ENCODE results near the gene HNRNPCL1.
"Not testable (repeated sequence)": the region's sequence is repeated elsewhere in the genome, so short reads cannot be mapped to it uniquely, and the experiment has no call there.

DNA sequence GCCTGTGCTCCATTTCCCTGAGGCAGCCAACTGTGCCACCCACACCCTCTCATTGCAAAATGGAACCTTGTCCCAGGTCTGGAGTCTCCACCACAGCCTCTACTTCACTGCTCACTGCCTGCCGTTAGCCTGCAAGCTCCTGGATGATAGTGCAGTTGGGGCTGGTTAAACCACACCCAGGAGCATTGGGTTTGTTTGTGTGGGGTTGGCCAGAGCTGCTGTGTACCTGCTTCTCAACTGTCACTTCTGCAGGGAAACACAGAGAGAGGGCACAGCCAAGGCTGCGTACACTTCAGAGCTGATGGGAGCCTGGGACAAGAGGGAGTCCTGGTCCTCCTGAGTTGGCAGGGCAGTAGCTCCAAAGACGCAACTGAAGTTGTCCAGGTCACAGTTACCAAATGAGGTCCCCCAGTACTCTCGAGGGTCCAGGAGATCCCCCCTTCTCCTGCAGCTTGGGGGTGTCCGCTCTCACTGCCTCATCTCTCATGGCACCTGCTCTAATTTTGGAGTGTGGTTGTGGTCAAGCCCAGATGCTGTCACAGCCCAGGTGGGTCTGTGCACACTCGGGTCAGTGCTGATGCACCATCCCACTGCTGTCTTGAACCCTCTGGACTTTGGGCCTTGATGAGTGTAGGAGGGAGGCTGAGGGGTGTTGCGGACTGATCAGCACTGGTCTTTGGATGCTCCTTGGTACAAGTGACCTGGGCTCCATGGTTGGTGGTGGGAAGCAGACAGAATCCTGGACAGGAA, 14.8 kb upstream of the HNRNPCL1 start:
- TF ChIP-seq, protein P1, sequence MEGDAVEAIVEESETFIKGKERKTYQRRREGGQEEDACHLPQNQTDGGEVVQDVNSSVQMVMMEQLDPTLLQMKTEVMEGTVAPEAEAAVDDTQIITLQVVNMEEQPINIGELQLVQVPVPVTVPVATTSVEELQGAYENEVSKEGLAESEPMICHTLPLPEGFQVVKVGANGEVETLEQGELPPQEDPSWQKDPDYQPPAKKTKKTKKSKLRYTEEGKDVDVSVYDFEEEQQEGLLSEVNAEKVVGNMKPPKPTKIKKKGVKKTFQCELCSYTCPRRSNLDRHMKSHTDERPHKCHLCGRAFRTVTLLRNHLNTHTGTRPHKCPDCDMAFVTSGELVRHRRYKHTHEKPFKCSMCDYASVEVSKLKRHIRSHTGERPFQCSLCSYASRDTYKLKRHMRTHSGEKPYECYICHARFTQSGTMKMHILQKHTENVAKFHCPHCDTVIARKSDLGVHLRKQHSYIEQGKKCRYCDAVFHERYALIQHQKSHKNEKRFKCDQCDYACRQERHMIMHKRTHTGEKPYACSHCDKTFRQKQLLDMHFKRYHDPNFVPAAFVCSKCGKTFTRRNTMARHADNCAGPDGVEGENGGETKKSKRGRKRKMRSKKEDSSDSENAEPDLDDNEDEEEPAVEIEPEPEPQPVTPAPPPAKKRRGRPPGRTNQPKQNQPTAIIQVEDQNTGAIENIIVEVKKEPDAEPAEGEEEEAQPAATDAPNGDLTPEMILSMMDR (IDR thresholded peaks at IDR 0.05): not testable (repeated sequence)
- not testable (repeated sequence) for TF ChIP-seq POLR2A (IDR thresholded peaks at IDR 0.05)

Data from testis (tissue), 2 donors.